HG03060 (cell line): ENCODE data around the gene RPA4.
"Not testable (repeated sequence)": the region's sequence is repeated elsewhere in the genome, so short reads cannot be mapped to it uniquely, and the experiment has no call there.

ENCODE experiments used
- ATAC-seq: cut with Tn5 transposase; IDR thresholded peaks from one replicate; pipeline ENCODE4 v1.9.1; 2021; ENCODE audit warnings: low read depth, moderate number of reproducible peaks; ENCODE audit not compliant: unreplicated experiment

RPA4 gene, protein sequence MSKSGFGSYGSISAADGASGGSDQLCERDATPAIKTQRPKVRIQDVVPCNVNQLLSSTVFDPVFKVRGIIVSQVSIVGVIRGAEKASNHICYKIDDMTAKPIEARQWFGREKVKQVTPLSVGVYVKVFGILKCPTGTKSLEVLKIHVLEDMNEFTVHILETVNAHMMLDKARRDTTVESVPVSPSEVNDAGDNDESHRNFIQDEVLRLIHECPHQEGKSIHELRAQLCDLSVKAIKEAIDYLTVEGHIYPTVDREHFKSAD

DNA sequence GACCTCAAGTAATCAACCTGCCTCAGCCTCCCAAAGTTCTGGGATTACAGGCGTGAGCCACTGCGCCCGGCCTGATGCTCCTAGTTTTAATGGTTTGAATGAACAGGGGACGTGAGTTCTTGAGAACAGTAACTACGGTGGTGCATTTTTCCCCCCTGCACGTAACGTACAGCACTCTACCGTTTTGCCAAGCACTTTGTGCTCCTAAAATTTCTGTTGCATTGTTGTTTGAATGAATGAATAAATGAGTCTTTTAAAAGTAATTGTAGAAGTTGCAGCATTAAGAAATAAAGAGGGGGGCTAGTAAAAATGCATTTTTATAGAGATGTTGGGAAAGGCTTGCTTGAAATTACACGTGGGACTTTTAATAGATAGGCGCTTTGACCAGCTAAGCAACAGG lies at the start of gene RPA4:
Gene RPA4, plus strand, starts transcription at position 301 of the 400 bp plus-strand sequence. CDS start 403 bp downstream, outside the sequence.
- ATAC-seq, result no peak

GRCh38 chrX:96834137-96834536 lies 49.6 kb upstream of the RPA4 start:
- ATAC-seq, result no peak

- peak; percentile 87 for ATAC-seq
Measured at GRCh38 chrX:96835660-96836289, 47.9 kb upstream of the RPA4 start.

GRCh38 chrX:96837808-96838207 lies 45.9 kb upstream of the RPA4 start:
- no peak for ATAC-seq

- ATAC-seq, result no peak
Measured at GRCh38 chrX:96838537-96838936, 45.2 kb upstream of the RPA4 start.

GRCh38 chrX:96841325-96841724 lies 42.4 kb upstream of the RPA4 start:
- ATAC-seq, result no peak

DNA sequence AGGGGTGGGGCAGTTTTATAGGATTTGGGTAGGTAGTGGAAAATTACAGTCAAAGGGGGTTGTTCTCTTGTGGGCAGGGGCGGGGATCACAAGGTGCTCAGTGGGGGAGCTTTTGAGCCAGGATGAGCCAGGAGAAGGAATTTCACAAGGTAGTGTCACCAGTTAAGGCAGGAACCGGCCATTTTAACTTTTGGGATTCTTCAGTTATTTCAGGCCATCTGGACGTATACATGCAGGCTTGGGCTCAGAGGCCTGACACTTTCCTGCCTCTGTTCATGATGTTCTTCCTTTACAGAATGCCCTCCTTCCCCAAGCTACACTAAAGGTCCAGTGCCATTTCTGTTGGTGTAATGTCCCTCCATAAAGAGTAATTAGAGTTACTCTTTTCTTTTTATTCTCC lies 41.8 kb upstream of the RPA4 start:
- ATAC-seq, result not testable (repeated sequence)

- ATAC-seq, result no peak
Measured at GRCh38 chrX:96843566-96843965, 40.1 kb upstream of the RPA4 start.

- no peak for ATAC-seq
Measured at GRCh38 chrX:96846841-96847240, 36.9 kb upstream of the RPA4 start.

DNA sequence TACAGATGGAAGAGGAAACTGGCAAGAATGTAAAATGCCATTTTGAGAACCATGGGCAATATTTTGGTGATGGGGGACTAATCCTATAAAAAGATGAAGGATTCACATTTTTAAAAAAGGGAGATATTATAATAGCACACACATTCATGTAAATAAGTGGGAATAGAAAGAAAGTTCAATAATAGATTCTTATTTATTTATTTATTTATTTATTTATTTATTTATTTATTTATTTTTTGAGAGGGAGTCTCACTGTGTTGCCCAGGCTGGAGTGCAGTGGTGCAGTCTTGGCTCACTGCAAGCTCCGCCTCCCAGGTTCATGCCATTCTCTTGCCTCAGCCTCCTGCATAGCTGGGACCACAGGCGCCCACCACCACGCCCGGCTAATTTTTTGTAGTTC lies 24.3 kb upstream of the RPA4 start:
- ATAC-seq, result not testable (repeated sequence)

GRCh38 chrX:96861218-96861617 lies 22.5 kb upstream of the RPA4 start:
- ATAC-seq, result no peak

DNA sequence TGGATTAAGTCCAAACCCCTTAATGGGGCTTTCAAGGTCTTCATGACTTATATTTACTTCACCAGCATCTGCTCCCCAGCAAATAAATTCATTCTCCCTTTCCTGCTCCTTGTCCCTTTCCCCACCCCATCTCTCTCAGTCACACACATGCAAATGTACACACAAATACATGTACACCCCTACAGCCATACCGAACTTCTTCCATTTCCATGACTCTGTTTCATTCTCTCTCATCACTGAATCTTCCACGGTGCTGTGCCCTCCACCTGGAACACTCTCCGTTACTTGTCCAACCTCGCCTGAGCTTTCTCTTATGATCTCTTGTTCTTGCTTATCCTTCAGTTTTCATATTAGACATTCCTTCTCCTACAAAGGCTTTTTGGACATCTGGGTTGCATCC lies 22.0 kb upstream of the RPA4 start:
- ATAC-seq, result no peak

DNA sequence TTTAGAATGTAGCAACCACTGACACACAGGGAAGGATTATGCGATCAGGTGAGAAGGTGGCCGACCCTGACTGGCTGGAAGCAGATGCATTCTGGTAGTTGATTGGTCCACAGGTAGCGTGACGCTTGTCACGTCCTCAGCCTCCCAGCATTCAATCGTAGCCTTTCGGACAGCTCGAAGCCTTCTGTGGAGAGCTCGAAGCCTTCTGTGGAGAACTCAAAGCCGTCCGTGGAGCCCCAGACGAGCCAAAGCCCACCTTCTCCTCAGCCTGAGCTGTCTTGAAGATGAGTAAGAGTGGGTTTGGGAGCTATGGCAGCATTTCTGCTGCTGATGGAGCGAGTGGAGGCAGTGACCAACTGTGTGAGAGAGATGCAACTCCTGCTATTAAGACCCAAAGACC lies 319 bp downstream of the RPA4 start:
- ATAC-seq, result no peak

DNA sequence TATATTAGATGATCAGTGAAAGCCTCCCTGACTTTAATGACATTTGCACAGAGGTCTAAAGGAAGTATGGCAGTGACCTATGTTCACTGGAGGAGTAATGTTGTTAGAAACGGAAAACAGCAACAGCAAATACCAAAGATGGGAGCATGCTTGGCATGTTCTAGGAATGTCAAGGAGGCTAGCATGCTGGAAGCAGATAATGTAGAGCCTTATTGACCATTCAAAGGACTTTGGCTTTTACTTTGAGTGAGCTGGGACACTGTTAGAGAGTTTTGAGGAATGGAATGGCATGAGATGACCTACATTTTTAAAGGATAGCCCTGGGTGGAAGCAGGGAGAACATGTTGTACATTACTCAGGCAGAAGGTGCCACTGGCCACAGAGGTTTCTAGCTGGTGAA lies 6.0 kb downstream of the RPA4 start:
- ATAC-seq, result no peak

- no peak for ATAC-seq
Measured at GRCh38 chrX:96906741-96907140, 23.0 kb downstream of the RPA4 start.

- ATAC-seq, result no peak
Measured at GRCh38 chrX:96907516-96908272, 24.0 kb downstream of the RPA4 start.

- ATAC-seq, result no peak
Measured at GRCh38 chrX:96909291-96909690, 25.6 kb downstream of the RPA4 start.

- no peak for ATAC-seq
Measured at GRCh38 chrX:96918864-96919263, 35.2 kb downstream of the RPA4 start.

DNA sequence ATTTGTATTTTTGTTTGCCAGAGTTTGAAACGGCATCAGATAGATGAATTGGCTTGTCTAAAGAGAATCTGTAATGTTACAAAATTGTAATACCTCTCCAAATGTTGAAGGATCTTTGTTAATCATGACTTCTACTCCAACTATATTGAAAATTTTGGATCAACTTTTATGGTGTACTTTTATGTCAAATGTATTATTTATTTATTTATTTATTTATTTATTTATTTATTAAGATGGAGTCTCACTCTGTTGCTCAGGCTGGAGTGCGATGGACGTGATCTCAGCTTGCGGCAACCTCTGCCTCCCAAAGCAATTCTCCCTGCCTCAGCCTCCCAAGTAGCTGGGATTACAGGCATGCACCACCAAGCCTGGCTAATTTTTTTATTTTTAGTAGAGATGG lies 36.0 kb downstream of the RPA4 start:
- no peak for ATAC-seq

- no peak for ATAC-seq
Measured at GRCh38 chrX:96924581-96924980, 40.9 kb downstream of the RPA4 start.

DNA sequence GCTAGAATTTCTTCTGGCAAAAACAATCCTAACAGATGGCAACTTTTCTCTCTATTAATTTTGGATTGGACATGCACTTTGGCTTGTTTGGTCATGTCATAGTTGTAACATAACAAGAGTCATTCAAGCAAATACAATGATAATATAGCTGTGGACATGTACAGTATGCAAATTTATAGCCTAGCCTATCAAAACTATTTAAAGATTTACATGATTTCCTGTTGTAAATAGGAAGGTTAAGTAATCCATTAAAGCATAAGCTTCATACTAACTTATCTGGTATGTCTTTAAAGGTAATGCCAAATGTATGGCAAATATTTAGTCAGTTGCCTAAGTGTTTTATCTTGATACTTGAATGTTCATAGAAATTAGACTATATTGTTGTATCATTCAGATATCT lies 45.3 kb downstream of the RPA4 start:
- no peak for ATAC-seq
